ENCODE data around the gene SULT1C4. TPM values are rescaled to one million over a fixed set of nuclear protein-coding genes. Genes with fewer than 3 reads are reported as not detected.

The SULT1C4 gene
- polyA plus RNA-seq, 1 experiment, result 0.05 TPM

- no peak for DNase-seq (ENCODE audit: low read depth)
- Histone ChIP-seq H3K27me3 (ENCODE audit: control insufficient read depth, insufficient read depth, low read length) (no peaks in the 10 kb centered on the region), H3K36me3 (ENCODE audit: control insufficient read depth, insufficient read depth, low read length) (no peaks in the 10 kb centered on the region), H3K4me3 (ENCODE audit: low read depth, low read length) (no peak overlapping the region)
- POLR2A ChIA-PET, result no interaction called here
- no peak for TF ChIP-seq CTCF (IDR thresholded peaks at IDR 0.05; ENCODE audit: insufficient read depth, low read depth, low read length)
- CTCF ChIA-PET, result no interaction called here
Measured at GRCh38 chr2:108364676-108365297, 13.0 kb upstream of the SULT1C4 start.

DNA sequence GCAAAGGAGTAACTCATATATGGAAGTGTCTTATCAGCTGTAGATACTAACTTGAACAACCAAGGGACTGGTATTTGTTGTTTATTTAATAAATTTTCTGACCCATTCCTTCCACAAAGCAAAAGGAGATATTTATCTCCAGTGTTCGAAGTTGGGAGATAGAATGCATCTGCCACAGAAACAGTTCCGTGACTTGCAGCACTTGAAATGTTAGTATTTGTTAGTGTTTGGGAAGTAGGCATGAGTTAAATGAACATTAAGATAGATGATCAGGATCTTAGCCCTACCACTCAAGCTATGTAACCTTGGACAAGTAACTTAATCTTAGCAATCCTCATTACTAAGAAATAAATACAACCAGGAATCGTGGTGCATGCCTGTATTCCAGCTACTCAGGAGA lies 12.1 kb upstream of the SULT1C4 start:
- CTCF ChIA-PET, result no interaction called here
- no peaks in the 10 kb centered on the region for H3K27me3 ChIP-seq (ENCODE audit: control insufficient read depth, insufficient read depth, low read length)
- no peak for TF ChIP-seq CTCF (IDR thresholded peaks at IDR 0.05; ENCODE audit: insufficient read depth, low read depth, low read length)
- no peak for DNase-seq (ENCODE audit: low read depth)
- POLR2A ChIA-PET, result no interaction called here
- no peaks in the 10 kb centered on the region for H3K36me3 ChIP-seq (ENCODE audit: control insufficient read depth, insufficient read depth, low read length)
- no peak overlapping the region for H3K4me3 ChIP-seq (ENCODE audit: low read depth, low read length)

- Histone ChIP-seq H3K27me3 (ENCODE audit: control insufficient read depth, insufficient read depth, low read length) (no peaks in the 10 kb centered on the region), H3K4me3 (ENCODE audit: low read depth, low read length) (no peak overlapping the region), H3K36me3 (ENCODE audit: control insufficient read depth, insufficient read depth, low read length) (no peaks in the 10 kb centered on the region)
- no peak for TF ChIP-seq CTCF (IDR thresholded peaks at IDR 0.05; ENCODE audit: insufficient read depth, low read depth, low read length)
- DNase-seq (ENCODE audit: low read depth), result no peak
- POLR2A ChIA-PET, result no interaction called here
- CTCF ChIA-PET, result interaction anchor here (1.1 kb wide), 1 partner anchor 30 kb away, joined by 3 read pairs; no protein-coding TSS in a partner anchor
Measured at GRCh38 chr2:108367014-108367413, 10.7 kb upstream of the SULT1C4 start.

GRCh38 chr2:108367561-108368175 lies 10.1 kb upstream of the SULT1C4 start:
- Histone ChIP-seq H3K4me3 (ENCODE audit: low read depth, low read length) (no peak overlapping the region), H3K36me3 (ENCODE audit: control insufficient read depth, insufficient read depth, low read length) (no peaks in the 10 kb centered on the region), H3K27me3 (ENCODE audit: control insufficient read depth, insufficient read depth, low read length) (no peaks in the 10 kb centered on the region)
- ChIA-PET POLR2A (no interaction called here), CTCF (no interaction called here)
- TF ChIP-seq CTCF (IDR thresholded peaks at IDR 0.05; ENCODE audit: insufficient read depth, low read depth, low read length), result no peak
- no peak for DNase-seq (ENCODE audit: low read depth)

DNA sequence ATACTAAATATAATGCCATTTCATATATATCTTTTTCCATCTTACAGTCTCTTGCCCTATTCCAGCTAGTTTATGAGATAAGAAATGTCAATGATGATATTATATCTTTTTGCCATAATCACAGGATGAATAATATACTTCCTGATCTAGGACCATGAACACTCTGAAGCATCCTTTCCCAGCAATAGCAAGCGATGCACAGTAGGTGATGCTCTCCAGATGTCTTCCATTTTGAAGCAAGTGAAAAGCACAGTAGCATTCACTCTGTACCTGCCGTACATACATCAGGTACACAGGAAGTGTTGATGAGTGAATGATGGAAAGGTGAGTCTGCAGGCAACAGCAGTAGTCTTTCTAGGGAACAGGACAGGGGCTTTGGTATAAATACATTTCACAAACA lies 8.6 kb upstream of the SULT1C4 start:
- no peaks in the 10 kb centered on the region for H3K27me3 ChIP-seq (ENCODE audit: control insufficient read depth, insufficient read depth, low read length)
- ChIA-PET POLR2A (no interaction called here), CTCF (no interaction called here)
- no peak overlapping the region for H3K4me3 ChIP-seq (ENCODE audit: low read depth, low read length)
- H3K36me3 ChIP-seq (ENCODE audit: control insufficient read depth, insufficient read depth, low read length), result no peaks in the 10 kb centered on the region
- TF ChIP-seq CTCF (IDR thresholded peaks at IDR 0.05; ENCODE audit: insufficient read depth, low read depth, low read length), result no peak
- no peak for DNase-seq (ENCODE audit: low read depth)
